ENCODE measurements around the gene EEF1B2. TPM values are rescaled to one million over a fixed set of nuclear protein-coding genes. Genes with fewer than 3 reads are reported as not detected.

Gene EEF1B2
- total and polyA plus RNA-seq, 2 of the 8 experiments (the other 6 are each of a cell fraction or from before 2014, with no cell fraction given) = 504 to 679 TPM

GRCh38 chr2:206202446-206202845, 42.8 kb downstream of the EEF1B2 start:
- Histone ChIP-seq H3K56ac (replicated peaks; ENCODE audit: insufficient read length, low read depth, low read length) (no peak overlapping the region), H3K4me1 (replicated peaks in 1 of 4; ENCODE audit: control insufficient read depth in 3 of 4, insufficient read depth in 4 of 4, low read length in 3 of 4) (no peaks in the 10 kb centered on the region; a peak in 1 of 7 replicates), H3K27me3 (replicated peaks in 1 of 4; ENCODE audit: control insufficient read depth in 3 of 4, extremely low read depth in 1 of 4, insufficient read depth in 3 of 4, low read length in 3 of 4) (no peaks in the 10 kb centered on the region), H4K91ac (replicated peaks; ENCODE audit: insufficient read length, low read length) (no peak overlapping the region), H3K18ac (ENCODE audit: extremely low read depth, low read length) (no peak overlapping the region; the same call in 1 of the 2 replicates), H3K23me2 (ENCODE audit: low read depth, low read length) (no peaks in the 10 kb centered on the region), H3K9ac (replicated peaks in 1 of 4; ENCODE audit: extremely low read depth in 1 of 4, low read depth in 3 of 4, low read length in 3 of 4) (no peak overlapping the region), H2BK20ac (ENCODE audit: low read length) (no peak overlapping the region), H3K14ac (ENCODE audit: insufficient read length) (no peak overlapping the region), H2BK12ac (ENCODE audit: low read depth, low read length) (peak overlapping the region; percentile 27; the same call in 1 of the 2 replicates), H3K36me3 (ENCODE audit: control insufficient read depth in 2 of 4, insufficient read depth in 4 of 4, low read length in 3 of 4) (no peaks in the 10 kb centered on the region), H2BK15ac (ENCODE audit: low read length) (peak overlapping the region; percentile 19; the same call in 1 of the 2 replicates), H3K79me1 (ENCODE audit: low read depth, low read length) (no peaks in the 10 kb centered on the region), H3K4me2 (ENCODE audit: insufficient read depth in 1 of 2, low read depth in 2 of 2, low read length in 2 of 2) (no peak overlapping the region), H3K27ac (ENCODE audit: low read depth, low read length) (no peak overlapping the region), H3K79me2 (ENCODE audit: control insufficient read depth in 1 of 2, insufficient read depth in 2 of 2, low read length in 2 of 2) (no peaks in the 10 kb centered on the region), H2BK120ac (replicated peaks; ENCODE audit: low read depth, low read length) (no peak overlapping the region), H3K4ac (replicated peaks; ENCODE audit: insufficient read length, low read depth, low read length) (no peak overlapping the region), H2BK5ac (ENCODE audit: low read depth, low read length) (no peak overlapping the region), H3K9me3 (ENCODE audit: insufficient read depth in 2 of 2, low read depth in 1 of 2, low read length in 1 of 2) (no peaks in the 10 kb centered on the region), H2AK5ac (ENCODE audit: low read depth, low read length) (no peak overlapping the region; the same call in 1 of the 2 replicates), H4K20me1 (replicated peaks in 1 of 2; ENCODE audit: control insufficient read depth in 1 of 2, insufficient read depth in 2 of 2, low read length in 2 of 2) (no peaks in the 10 kb centered on the region), H3K23ac (ENCODE audit: insufficient read length) (no peak overlapping the region), H4K8ac (ENCODE audit: extremely low read depth, insufficient read depth, low read length) (no peak overlapping the region), H2AFZ (ENCODE audit: low read length) (no peak overlapping the region), H3K4me3 (ENCODE audit: extremely low read depth in 1 of 4, insufficient read depth in 2 of 4, low read depth in 3 of 4, low read length in 4 of 4) (no peak overlapping the region), H4K5ac (ENCODE audit: insufficient read length, low read depth, low read length) (no peak overlapping the region)
- no peak for FAIRE-seq
- no peak for DNase-seq (ENCODE audit: low read depth in 1 of 2, low spot score in 2 of 2)
- CTCF ChIA-PET (ENCODE audit: partially characterized antibody) = interaction anchor here (1.2 to 1.3 kb wide), 2 partner anchors 30 to 38 kb away, joined by 3 read pairs; no protein-coding TSS in a partner anchor
- TF ChIP-seq TCF12 (IDR thresholded peaks at IDR 0.05; ENCODE audit: low read depth, low read length) (no peak), TAF1 (IDR thresholded peaks at IDR 0.05; ENCODE audit: low read depth, low read length) (no peak), FOSL1 (IDR thresholded peaks at IDR 0.05; ENCODE audit: insufficient read depth, low read depth, low read length) (no peak), TEAD4 (IDR thresholded peaks at IDR 0.05; ENCODE audit: low read depth, low read length) (no peak), ATF2 (IDR thresholded peaks at IDR 0.05; ENCODE audit: low read length) (no peak), RFX5 (IDR thresholded peaks at IDR 0.05; ENCODE audit: borderline replicate concordance, low read depth, low read length) (no peak)
- WGBS, 2 experiments (ENCODE audit: extremely low coverage in 1 of 2, insufficient coverage in 1 of 2, insufficient read length in 1 of 2, insufficient replicate concordance in 2 of 2, low coverage in 1 of 2, low lambda C conversion rate in 2 of 2, missing lambda C conversion rate in 1 of 2) = 93% methylated on average over 16 of the region's 16 CpGs; no CpG with 5 or more reads in 1 of the 2 experiments
- POLR2A ChIA-PET (ENCODE audit: partially characterized antibody) = interaction anchor here (0.7 to 1.3 kb wide), 2 partner anchors 10 to 16 kb away, joined by 3 read pairs; no protein-coding TSS in a partner anchor

All from H1 (cell line).